HepG2 (cell line): ENCODE measurements around the gene PARK7. TPM values are rescaled to one million over a fixed set of nuclear protein-coding genes. Genes with fewer than 3 reads are reported as not detected.

Source experiments
- ATAC-seq: fragments of 200-7000 bp; cut with Tn5 transposase; 3 replicates; pipeline ENCODE4 v1.9.1; 2020; ENCODE audit warnings: mild to moderate bottlenecking, moderate library complexity
- BruUV-seq: library from RNA; stranded (reverse); fragments of 400-500 nt; replicated peaks from 2 replicates; lab custom pipeline; 2021; lab: Mats Ljungman, UMichigan
- CTCF ChIA-PET: fragments of 300-600 bp; formaldehyde crosslinking; extraction: SDS; loops from one replicate; lab custom pipeline; 2021; ENCODE audit warnings: low total read pairs, inconsistent platforms, low intra/inter-chr PET ratio; lab: Yijun Ruan, JAX
- POLR2A ChIA-PET: fragments of 350-600 bp; sonication (Branson Sonifier 250); formaldehyde crosslinking; loops from one replicate; lab custom pipeline; 2020; ENCODE audit warnings: antibody characterized with exemption, inconsistent platforms; lab: Yijun Ruan, JAX
- DNase-seq: peaks from one replicate; pipeline ENCODE4 v3.0.0-alpha.2; 2015; ENCODE audit warnings: low spot score
- FAIRE-seq: peaks from 3 replicates; lab custom pipeline; 2011; peaks lifted over from hg19 to GRCh38; lab: Jason Lieb, UNC
- H2AFZ ChIP-seq: one replicate; pipeline ENCODE4 v1.6.1; 2011; ENCODE audit warnings: low read length, inconsistent platforms
- H3K27ac ChIP-seq: fragments of 300-600 bp; 3 replicates; pipeline ENCODE4 v1.8.0; 2011; ENCODE audit warnings: mixed run types, mild to moderate bottlenecking, mixed read lengths, low read length, inconsistent platforms; ENCODE audit not compliant: insufficient read depth; ENCODE audit errors: extremely low read length
- H3K27me3 ChIP-seq, 2 experiments: fragments of 200-600 bp in 1 of 2; 2 replicates in 1 of 2; 3 replicates in 1 of 2; pipeline versions ENCODE4 v1.6.0 to v1.8.0; 2011; ENCODE audit warnings: low read length in 2 of 2, mild to moderate bottlenecking in 2 of 2, moderate library complexity in 2 of 2, inconsistent platforms in 1 of 2; ENCODE audit not compliant: insufficient read depth in 2 of 2, control insufficient read depth in 1 of 2
- H3K36me3 ChIP-seq, 2 experiments: fragments of 200-600 bp in 1 of 2; replicated peaks in 1 of 2; 2 replicates in 1 of 2; 3 replicates in 1 of 2; pipeline versions ENCODE4 v1.5.1 to v1.8.0; 2011; ENCODE audit warnings: low read length in 2 of 2, inconsistent platforms in 1 of 2; ENCODE audit not compliant: insufficient read depth in 2 of 2, control insufficient read depth in 1 of 2
- H3K4me1 ChIP-seq: 2 replicates; pipeline ENCODE4 v1.5.1; 2012; ENCODE audit warnings: low read length, inconsistent platforms; ENCODE audit not compliant: insufficient read depth
- H3K4me2 ChIP-seq: 2 replicates; pipeline ENCODE4 v1.6.0; 2011; ENCODE audit warnings: low read depth, low read length, inconsistent platforms
- H3K4me3 ChIP-seq, 3 experiments: fragments of 200-600 bp in 1 of 3; sonication (generic), shearing (Covaris generic) in 1 of 3; replicated peaks in 1 of 3; 2 replicates each; pipeline ENCODE4 v1.5.1; 2011 to 2016; ENCODE audit warnings: low read length in 3 of 3, inconsistent platforms in 2 of 3, low read depth in 2 of 3, mild to moderate bottlenecking in 2 of 3, control low read depth in 1 of 3, mixed read lengths in 1 of 3; ENCODE audit not compliant: insufficient read depth in 1 of 3
- H3K79me2 ChIP-seq: one replicate; pipeline ENCODE4 v1.6.1; 2011; ENCODE audit warnings: low read length, inconsistent platforms; ENCODE audit not compliant: insufficient read depth
- H3K9ac ChIP-seq: 2 replicates; pipeline ENCODE4 v1.6.0; 2011; ENCODE audit warnings: mild to moderate bottlenecking, low read depth, low read length, inconsistent platforms; ENCODE audit not compliant: insufficient read depth
- H3K9me3 ChIP-seq: 2 replicates; pipeline ENCODE4 v1.5.1; 2012; ENCODE audit warnings: mild to moderate bottlenecking, low read length
- H4K20me1 ChIP-seq: 2 replicates; pipeline ENCODE4 v1.6.0; 2011; ENCODE audit warnings: inconsistent platforms, mild to moderate bottlenecking, low read length, moderate library complexity; ENCODE audit not compliant: insufficient read depth
- E2F5 ChIP-seq: sonication (generic); formaldehyde crosslinking; conservative IDR thresholded peaks from 2 replicates; pipeline ENCODE4 v1.4.0; 2020; ENCODE audit warnings: missing genetic modification reagents
- GABPB1 ChIP-seq: IDR thresholded peaks from 2 replicates; pipeline ENCODE4 v1.6.1; 2016; ENCODE audit warnings: mild to moderate bottlenecking, missing genetic modification reagents, moderate library complexity, missing compliant biosample characterization
- JUND ChIP-seq: sonication (generic); formaldehyde crosslinking; IDR thresholded peaks from 2 replicates; pipeline ENCODE4 v1.8.0; 2022; ENCODE audit warnings: mild to moderate bottlenecking, missing genetic modification reagents
- MLLT10 ChIP-seq: sonication (generic); formaldehyde crosslinking; IDR thresholded peaks from 2 replicates; pipeline ENCODE4 v1.4.0; 2020; ENCODE audit warnings: missing genetic modification reagents
- MTF2 ChIP-seq: sonication (generic); formaldehyde crosslinking; IDR thresholded peaks from 2 replicates; pipeline ENCODE4 v1.5.0; 2020; ENCODE audit warnings: missing genetic modification reagents, borderline replicate concordance
- SALL1 ChIP-seq: sonication (generic); formaldehyde crosslinking; IDR thresholded peaks from 2 replicates; pipeline ENCODE4 v1.8.0; 2022; ENCODE audit warnings: mild to moderate bottlenecking, missing genetic modification reagents
- UBTF ChIP-seq: sonication (generic); formaldehyde crosslinking; IDR thresholded peaks from 2 replicates; pipeline ENCODE4 v1.4.0; 2020; ENCODE audit warnings: mild to moderate bottlenecking, missing genetic modification reagents
- ZNF687 ChIP-seq: sonication (generic); formaldehyde crosslinking; IDR thresholded peaks from 2 replicates; pipeline ENCODE4 v1.5.1; 2020; ENCODE audit warnings: mild to moderate bottlenecking, missing genetic modification reagents, moderate library complexity
- ZNF773 ChIP-seq: sonication (generic); formaldehyde crosslinking; IDR thresholded peaks from 2 replicates; pipeline ENCODE4 v1.4.0; 2020; ENCODE audit warnings: missing genetic modification reagents, borderline replicate concordance
- WGBS: methylation state at CpG from one replicate; pipeline ENCODE4 v1.1.6; 2017; ENCODE audit warnings: low lambda C conversion rate; 5-methylcytosine and 5-hydroxymethylcytosine counted together
- in situ Hi-C: cut with HindIII; loops from 2 replicates; pipeline ENCODE4 v1.10.0; 2017; ENCODE audit warnings: low pct_unique_long_range_greater_than_20kb; ENCODE audit not compliant: extremely low pct_ligation_motif_present
- intact Hi-C: fragments of 100-400 bp; cut with micrococcal nuclease; formaldehyde crosslinking; loops from one replicate; pipeline ENCODE4 v1.10.0; 2022; ENCODE audit not compliant: unreplicated experiment
- polyA plus RNA-seq, 8 experiments: library from polyadenylated mRNA; depleted of rRNA in 3 of 8; stranded (reverse) in 7 of 8; unstranded in 1 of 8; fragments of >200 nt; fragmentation: Illumina TruSeq in 4 of 8; extraction: Trizol in 4 of 8; gene quantifications; 2 replicates each; pipeline versions ENCODE4 v1.2.1 to v1.2.3, GENCODE V29; 2011 to 2016; ENCODE audit warnings: low read depth in 4 of 8, missing spikeins in 1 of 8, mixed read lengths in 1 of 8; ENCODE audit not compliant: insufficient read depth in 1 of 8
- total RNA-seq, 5 experiments: library from RNA; depleted of rRNA; stranded (reverse); fragments of >200 nt; fragmentation: Illumina TruSeq; extraction: Trizol; gene quantifications; 2 replicates each; pipeline ENCODE4 v1.2.3, GENCODE V29; 2016; ENCODE audit warnings: low read depth in 1 of 5
- TF ChIP-seq, protein P1 (sequence below): sonication (generic); formaldehyde crosslinking; IDR thresholded peaks from 2 replicates; pipeline ENCODE4 v1.5.0; 2020; ENCODE audit warnings: mild to moderate bottlenecking, missing genetic modification reagents, moderate library complexity
- TF ChIP-seq, protein P2 (sequence below): sonication (generic); formaldehyde crosslinking; IDR thresholded peaks from 2 replicates; pipeline ENCODE4 v1.4.0; 2020; ENCODE audit warnings: mild to moderate bottlenecking, missing genetic modification reagents

The PARK7 gene
- total and polyA plus RNA-seq, 2 of the 13 experiments (the other 11 are each of a cell fraction or from before 2014, with no cell fraction given): 212 to 296 TPM

GRCh38 chr1:7942214-7942921 is 19.1 kb upstream of the PARK7 start:
- TF ChIP-seq MTF2: 0 out of 2 replicates have a peak, but pooled peaks have one; percentile 58
- peak; percentile 14; the same call in 1 of the 2 replicates for TF ChIP-seq GABPB1 (CRISPR knock-in tag)
- TF ChIP-seq UBTF: peak; percentile 41; the same call in 1 of the 2 replicates
- TF ChIP-seq, protein P1, sequence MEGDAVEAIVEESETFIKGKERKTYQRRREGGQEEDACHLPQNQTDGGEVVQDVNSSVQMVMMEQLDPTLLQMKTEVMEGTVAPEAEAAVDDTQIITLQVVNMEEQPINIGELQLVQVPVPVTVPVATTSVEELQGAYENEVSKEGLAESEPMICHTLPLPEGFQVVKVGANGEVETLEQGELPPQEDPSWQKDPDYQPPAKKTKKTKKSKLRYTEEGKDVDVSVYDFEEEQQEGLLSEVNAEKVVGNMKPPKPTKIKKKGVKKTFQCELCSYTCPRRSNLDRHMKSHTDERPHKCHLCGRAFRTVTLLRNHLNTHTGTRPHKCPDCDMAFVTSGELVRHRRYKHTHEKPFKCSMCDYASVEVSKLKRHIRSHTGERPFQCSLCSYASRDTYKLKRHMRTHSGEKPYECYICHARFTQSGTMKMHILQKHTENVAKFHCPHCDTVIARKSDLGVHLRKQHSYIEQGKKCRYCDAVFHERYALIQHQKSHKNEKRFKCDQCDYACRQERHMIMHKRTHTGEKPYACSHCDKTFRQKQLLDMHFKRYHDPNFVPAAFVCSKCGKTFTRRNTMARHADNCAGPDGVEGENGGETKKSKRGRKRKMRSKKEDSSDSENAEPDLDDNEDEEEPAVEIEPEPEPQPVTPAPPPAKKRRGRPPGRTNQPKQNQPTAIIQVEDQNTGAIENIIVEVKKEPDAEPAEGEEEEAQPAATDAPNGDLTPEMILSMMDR (CRISPR knock-in tag): peak; percentile 48
- peak; percentile 61 for TF ChIP-seq ZNF687 (CRISPR knock-in tag)
- TF ChIP-seq E2F5: 0 out of 2 replicates have a peak, but pooled peaks have one; percentile 24
- TF ChIP-seq MLLT10 (CRISPR knock-in tag): no peak
- TF ChIP-seq, protein P2, sequence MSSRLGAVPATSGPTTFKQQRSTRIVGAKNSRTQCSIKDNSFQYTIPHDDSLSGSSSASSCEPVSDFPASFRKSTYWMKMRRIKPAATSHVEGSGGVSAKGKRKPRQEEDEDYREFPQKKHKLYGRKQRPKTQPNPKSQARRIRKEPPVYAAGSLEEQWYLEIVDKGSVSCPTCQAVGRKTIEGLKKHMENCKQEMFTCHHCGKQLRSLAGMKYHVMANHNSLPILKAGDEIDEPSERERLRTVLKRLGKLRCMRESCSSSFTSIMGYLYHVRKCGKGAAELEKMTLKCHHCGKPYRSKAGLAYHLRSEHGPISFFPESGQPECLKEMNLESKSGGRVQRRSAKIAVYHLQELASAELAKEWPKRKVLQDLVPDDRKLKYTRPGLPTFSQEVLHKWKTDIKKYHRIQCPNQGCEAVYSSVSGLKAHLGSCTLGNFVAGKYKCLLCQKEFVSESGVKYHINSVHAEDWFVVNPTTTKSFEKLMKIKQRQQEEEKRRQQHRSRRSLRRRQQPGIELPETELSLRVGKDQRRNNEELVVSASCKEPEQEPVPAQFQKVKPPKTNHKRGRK (CRISPR knock-in tag): 0 out of 2 replicates have a peak, but pooled peaks have one; percentile 66
- TF ChIP-seq JUND (CRISPR knock-in tag): no peak
- TF ChIP-seq SALL1 (CRISPR knock-in tag): 0 out of 2 replicates have a peak, but pooled peaks have one; percentile 26
- 0 out of 2 replicates have a peak, but pooled peaks have one; percentile 18 for TF ChIP-seq ZNF773 (CRISPR knock-in tag)
- Histone ChIP-seq H3K9ac (no peak overlapping the region), H3K4me3 (no peak overlapping the region; a peak in 1 of 6 replicates), H3K79me2 (no peaks in the 10 kb centered on the region), H3K4me1 (no peaks in the 10 kb centered on the region), H3K36me3 (no peaks in the 10 kb centered on the region), H4K20me1 (no peaks in the 10 kb centered on the region), H2AFZ (no peak overlapping the region), H3K4me2 (peak overlapping the region; percentile 39; the same call in 1 of the 2 replicates), H3K27ac (no peak overlapping the region), H3K27me3 (peaks cover 7 to 56% of the 10 kb centered on the region in 2 experiments; a peak in 4 of 5 replicates), H3K9me3 (no peaks in the 10 kb centered on the region)
- 28% methylated on average over 39 of the region's 40 CpGs for WGBS
- ATAC-seq (peak; percentile 72), FAIRE-seq (no peak), DNase-seq (no peak)
- CTCF ChIA-PET: no interaction called here
- no TSS peak for BruUV-seq
- in situ Hi-C loops: no loop called here
- POLR2A ChIA-PET: interaction anchor here (1.7 kb wide), 1 partner anchor 19 kb away, joined by 4 read pairs; the partner anchor contains the start of gene PARK7
- intact Hi-C loops: no loop called here
